GM19240 (cell line): ENCODE results near the gene N4BP2.

Experiments used
- DNase-seq: peaks from one replicate; pipeline ENCODE4 v3.0.0; 2011; ENCODE audit warnings: low spot score; ENCODE audit not compliant: insufficient read length

The N4BP2 gene

GRCh38 chr4:40152637-40153036 is 96.0 kb downstream of the N4BP2 start:
- DNase-seq = no peak

- DNase-seq = no peak
These were observed 100.8 kb downstream of the N4BP2 start for GRCh38 chr4:40157436-40157835.

GRCh38 chr4:40160258-40160657 is 103.6 kb downstream of the N4BP2 start:
- DNase-seq = no peak

- no peak for DNase-seq
These were observed 107.8 kb downstream of the N4BP2 start for GRCh38 chr4:40164459-40164858.

GRCh38 chr4:40165916-40166315 is 109.3 kb downstream of the N4BP2 start:
- no peak for DNase-seq

- no peak for DNase-seq
These were observed 111.4 kb downstream of the N4BP2 start for GRCh38 chr4:40168070-40168469.

- no peak for DNase-seq
These were observed 113.9 kb downstream of the N4BP2 start for GRCh38 chr4:40170588-40170987.

- DNase-seq = peak; percentile 32
These were observed 116.8 kb downstream of the N4BP2 start for GRCh38 chr4:40173470-40173875.

- DNase-seq = no peak
These were observed 120.0 kb downstream of the N4BP2 start for GRCh38 chr4:40176602-40177001.

- DNase-seq = no peak
These were observed 120.9 kb downstream of the N4BP2 start for GRCh38 chr4:40177591-40177990.

- no peak for DNase-seq
These were observed 122.0 kb downstream of the N4BP2 start for GRCh38 chr4:40178672-40179071.

- DNase-seq = no peak
These were observed 122.7 kb downstream of the N4BP2 start for GRCh38 chr4:40179360-40179759.

- DNase-seq = no peak
These were observed 123.7 kb downstream of the N4BP2 start for GRCh38 chr4:40180356-40180755.

- no peak for DNase-seq
These were observed 125.4 kb downstream of the N4BP2 start for GRCh38 chr4:40182001-40182400.

- no peak for DNase-seq
These were observed 126.3 kb downstream of the N4BP2 start for GRCh38 chr4:40182954-40183353.

- no peak for DNase-seq
These were observed 127.2 kb downstream of the N4BP2 start for GRCh38 chr4:40183615-40184411.

- no peak for DNase-seq
These were observed 129.4 kb downstream of the N4BP2 start for GRCh38 chr4:40185830-40186664.

GRCh38 chr4:40186665-40187014 is 130.0 kb downstream of the N4BP2 start:
- no peak for DNase-seq

GRCh38 chr4:40187386-40187906 is 130.8 kb downstream of the N4BP2 start:
- DNase-seq = no peak

- no peak for DNase-seq
These were observed 133.4 kb downstream of the N4BP2 start for GRCh38 chr4:40190019-40190418.

GRCh38 chr4:40190465-40190864 is 133.8 kb downstream of the N4BP2 start:
- no peak for DNase-seq
